HepG2 (cell line): ENCODE measurements around the gene HSF4. TPM values are rescaled to one million over a fixed set of nuclear protein-coding genes. Genes with fewer than 3 reads are reported as not detected.
A peak's percentile ranks its signal among the peaks of the same experiment; 100 is the strongest.

Source experiments
- AHDC1 ChIP-seq: sonication (generic); formaldehyde crosslinking; IDR thresholded peaks from 2 replicates; pipeline ENCODE4 v1.5.1; 2020; ENCODE audit warnings: mild to moderate bottlenecking, missing genetic modification reagents, borderline replicate concordance
- BCLAF1 ChIP-seq: fragments of 450-650 bp; IDR thresholded peaks from 2 replicates; pipeline ENCODE4 v1.6.1; 2017; ENCODE audit warnings: mild to moderate bottlenecking
- CHD2 ChIP-seq: IDR thresholded peaks from 2 replicates; pipeline ENCODE4 v1.6.1; 2011; ENCODE audit warnings: low read depth, low read length, improper control_type of control experiment
- FOXA3 ChIP-seq: IDR thresholded peaks from 2 replicates; pipeline ENCODE4 v1.6.1; 2016; ENCODE audit warnings: missing genetic modification reagents, missing compliant biosample characterization
- HOXA7 ChIP-seq: sonication (generic); formaldehyde crosslinking; IDR thresholded peaks from 2 replicates; pipeline ENCODE4 v1.8.1; 2022; ENCODE audit warnings: mild to moderate bottlenecking, missing genetic modification reagents, moderate library complexity
- KIAA2018 ChIP-seq: sonication (generic); formaldehyde crosslinking; IDR thresholded peaks from 2 replicates; pipeline ENCODE4 v1.5.0; 2020; ENCODE audit warnings: mild to moderate bottlenecking, missing genetic modification reagents, borderline replicate concordance
- NFKBIZ ChIP-seq: IDR thresholded peaks from 2 replicates; pipeline ENCODE4 v1.6.1; 2018; ENCODE audit warnings: missing genetic modification reagents, missing compliant biosample characterization
- TCF12 ChIP-seq, 2 experiments: fragments of 450-650 bp in 1 of 2; sonication (generic) in 1 of 2; formaldehyde crosslinking in 1 of 2; IDR thresholded peaks; 2 replicates each; pipeline versions ENCODE4 v1.6.1 to v1.8.0; 2017 to 2022; ENCODE audit warnings: antibody characterized with exemption in 1 of 2, mild to moderate bottlenecking in 1 of 2, missing genetic modification reagents in 1 of 2, moderate library complexity in 1 of 2
- ZNF292 ChIP-seq: sonication (generic); formaldehyde crosslinking; IDR thresholded peaks from 2 replicates; pipeline ENCODE4 v1.8.1; 2022; ENCODE audit warnings: mild to moderate bottlenecking, low read depth, missing genetic modification reagents, borderline replicate concordance
- ZNF564 ChIP-seq: sonication (generic); formaldehyde crosslinking; IDR thresholded peaks from 2 replicates; pipeline ENCODE4 v1.8.1; 2023; ENCODE audit warnings: mild to moderate bottlenecking, missing genetic modification reagents
- polyA plus RNA-seq, 8 experiments: library from polyadenylated mRNA; depleted of rRNA in 3 of 8; stranded (reverse) in 7 of 8; unstranded in 1 of 8; fragments of >200 nt; fragmentation: Illumina TruSeq in 4 of 8; extraction: Trizol in 4 of 8; gene quantifications; 2 replicates each; pipeline versions ENCODE4 v1.2.1 to v1.2.3, GENCODE V29; 2011 to 2016; ENCODE audit warnings: low read depth in 4 of 8, missing spikeins in 1 of 8, mixed read lengths in 1 of 8; ENCODE audit not compliant: insufficient read depth in 1 of 8
- total RNA-seq, 5 experiments: library from RNA; depleted of rRNA; stranded (reverse); fragments of >200 nt; fragmentation: Illumina TruSeq; extraction: Trizol; gene quantifications; 2 replicates each; pipeline ENCODE4 v1.2.3, GENCODE V29; 2016; ENCODE audit warnings: low read depth in 1 of 5

Gene HSF4
- total and polyA plus RNA-seq, 2 of the 13 experiments (the other 11 are each of a cell fraction or from before 2014, with no cell fraction given), result 3.5 to 16.9 TPM

GRCh38 chr16:67116388-67117311 is 47.9 kb upstream of the HSF4 start (continued):
- TF ChIP-seq KIAA2018 (CRISPR knock-in tag), result no peak
- TF ChIP-seq FOXA3 (CRISPR knock-in tag), result peak; percentile 49
- no peak for TF ChIP-seq NFKBIZ (CRISPR knock-in tag)
- TF ChIP-seq TCF12 (IDR thresholded peaks at IDR 0.05), result no peak
- TF ChIP-seq TCF12 (CRISPR knock-in tag; IDR thresholded peaks at IDR 0.05), result no peak
- TF ChIP-seq CHD2, result no peak
- no peak for TF ChIP-seq ZNF564 (CRISPR knock-in tag)
- no peak for TF ChIP-seq BCLAF1
- 0 out of 2 replicates have a peak, but pooled peaks have one; percentile 16 for TF ChIP-seq ZNF292
- TF ChIP-seq AHDC1 (CRISPR knock-in tag), result no peak
- no peak for TF ChIP-seq HOXA7 (CRISPR knock-in tag)
